Rectal smooth muscle tissue (tissue), 1 donor: ENCODE measurements around the gene ZGPAT.
A peak's percentile ranks its signal among the peaks of the same experiment; 100 is the strongest.
"Not testable (repeated sequence)": the region's sequence is repeated elsewhere in the genome, so short reads cannot be mapped to it uniquely, and the experiment has no call there.

Source experiments
- H3K27ac ChIP-seq: one replicate; pipeline ENCODE4 v1.7.0; 2013; ENCODE audit warnings: low read depth, low read length, inconsistent platforms
- H3K27me3 ChIP-seq: one replicate; pipeline ENCODE4 v1.7.0; 2013; ENCODE audit warnings: low read length; ENCODE audit not compliant: control insufficient read depth, insufficient read depth
- H3K36me3 ChIP-seq: one replicate; pipeline ENCODE4 v1.7.0; 2013; ENCODE audit warnings: low read length; ENCODE audit not compliant: control insufficient read depth, insufficient read depth
- H3K4me1 ChIP-seq: one replicate; pipeline ENCODE4 v1.7.0; 2013; ENCODE audit warnings: low read length; ENCODE audit not compliant: control insufficient read depth, insufficient read depth
- H3K4me3 ChIP-seq: one replicate; pipeline ENCODE4 v1.7.0; 2013; ENCODE audit warnings: low read length
- H3K9ac ChIP-seq: one replicate; pipeline ENCODE4 v1.7.0; 2013; ENCODE audit warnings: low read length

The ZGPAT gene

GRCh38 chr20:63730189-63730733, 22.4 kb downstream of the ZGPAT start:
- H3K36me3 ChIP-seq, H3K4me1 ChIP-seq, H3K4me3 ChIP-seq, H3K27ac ChIP-seq, H3K27me3 ChIP-seq, H3K9ac ChIP-seq: not testable (repeated sequence)

DNA sequence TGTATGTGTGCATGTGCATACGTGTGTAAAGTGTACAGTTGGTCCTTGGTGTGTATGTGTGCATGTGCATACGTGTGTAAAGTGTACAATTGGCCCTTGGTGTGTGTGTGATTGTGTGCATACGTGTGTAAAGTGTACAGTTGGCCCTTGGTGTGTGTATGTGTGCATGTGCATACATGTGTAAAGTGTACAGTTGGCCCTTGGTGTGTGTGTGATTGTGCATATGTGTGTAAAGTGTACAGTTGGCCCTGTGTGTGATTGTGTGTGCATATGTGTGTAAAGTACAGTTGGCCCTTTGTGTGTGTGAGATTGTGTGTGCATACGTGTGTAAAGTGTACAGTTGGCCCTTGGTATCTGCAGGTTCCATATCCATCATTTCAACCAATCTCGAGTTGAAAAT, 23.6 kb downstream of the ZGPAT start:
- H3K4me1 ChIP-seq, result no peaks in the 10 kb centered on the region

DNA sequence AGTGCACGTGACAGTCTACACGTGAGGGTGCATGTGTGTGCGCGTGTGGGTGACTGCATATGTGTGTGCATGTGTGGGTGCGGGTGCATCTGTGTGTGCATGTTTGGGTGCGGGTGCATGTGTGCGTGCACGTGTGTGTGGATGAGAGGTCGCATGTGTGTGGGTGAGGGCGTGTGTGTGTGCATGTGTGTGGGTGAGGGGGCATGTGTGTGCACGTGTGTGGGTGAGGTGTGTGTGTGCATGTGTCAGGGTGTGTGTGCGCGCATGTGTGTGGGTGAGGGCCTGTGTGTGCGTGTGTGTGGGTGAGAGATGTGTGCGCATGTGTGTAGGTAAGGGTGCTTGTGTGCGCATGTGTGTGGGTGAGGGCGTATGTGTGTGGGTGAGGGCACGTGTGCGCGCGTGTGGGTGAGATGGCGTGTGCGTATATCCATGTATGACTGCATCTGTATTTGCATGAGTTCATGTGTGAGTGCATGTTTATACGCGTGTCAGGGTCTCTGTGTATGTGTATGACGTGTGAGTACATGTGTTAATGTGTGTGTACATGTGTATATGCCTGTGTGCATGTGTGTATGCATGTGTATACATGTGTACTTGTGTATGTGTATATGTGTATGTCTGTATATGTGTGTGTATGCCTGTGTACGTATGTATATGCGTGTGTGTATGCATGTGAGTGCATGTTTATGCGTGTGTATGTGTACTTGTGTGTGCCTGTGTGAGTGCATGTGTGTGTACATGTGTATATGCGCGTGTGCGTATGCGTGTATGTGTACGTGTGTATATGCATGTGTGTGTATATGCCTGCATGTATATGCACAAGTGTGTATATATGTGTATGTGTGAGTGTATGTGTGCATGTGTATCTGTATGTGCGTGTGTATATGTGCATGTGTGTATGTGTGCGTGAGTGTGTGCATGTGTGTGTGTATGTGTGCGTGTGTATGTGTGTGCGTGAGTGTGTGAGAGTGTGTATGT, 24.6 kb downstream of the ZGPAT start:
- no peak overlapping the region for H3K27ac ChIP-seq
- no peaks in the 10 kb centered on the region for H3K4me1 ChIP-seq
- H3K9ac ChIP-seq, result no peak overlapping the region
- no peak overlapping the region for H3K4me3 ChIP-seq
- H3K27me3 ChIP-seq, result no peaks in the 10 kb centered on the region
- H3K36me3 ChIP-seq, result peaks cover 6% of the 10 kb centered on the region

More for the DNA sequence above, 23.6 kb downstream of the ZGPAT start:
- Histone ChIP-seq H3K9ac (no peak overlapping the region), H3K27ac (no peak overlapping the region), H3K4me3 (no peak overlapping the region), H3K36me3 (peaks cover 6% of the 10 kb centered on the region), H3K27me3 (no peaks in the 10 kb centered on the region)

DNA sequence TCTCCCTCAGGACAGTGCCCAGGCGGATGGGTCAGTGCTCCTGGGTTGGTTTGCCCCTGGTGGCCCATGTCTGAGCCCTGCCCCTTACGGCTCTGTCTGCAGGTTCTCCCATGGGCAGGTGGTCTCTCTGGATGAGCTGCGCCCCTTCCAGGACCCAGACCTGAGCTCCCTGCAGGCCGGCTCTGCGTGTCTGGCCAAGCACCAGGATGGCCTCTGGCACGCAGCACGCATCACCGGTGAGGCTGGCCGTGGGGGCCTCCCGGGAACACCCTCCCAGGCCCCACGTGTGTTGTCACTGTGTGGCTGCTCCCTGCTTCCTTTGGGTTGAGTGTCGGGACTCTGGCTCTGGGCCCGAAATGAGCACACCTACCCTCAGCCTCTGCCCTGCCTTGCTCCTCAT, 25.3 kb downstream of the ZGPAT start:
- no peak overlapping the region for H3K9ac ChIP-seq
- H3K27me3 ChIP-seq, result no peaks in the 10 kb centered on the region
- no peak overlapping the region for H3K27ac ChIP-seq
- peaks cover under 1% of the 10 kb centered on the region for H3K4me1 ChIP-seq
- no peak overlapping the region for H3K4me3 ChIP-seq
- peaks cover 6% of the 10 kb centered on the region for H3K36me3 ChIP-seq

DNA sequence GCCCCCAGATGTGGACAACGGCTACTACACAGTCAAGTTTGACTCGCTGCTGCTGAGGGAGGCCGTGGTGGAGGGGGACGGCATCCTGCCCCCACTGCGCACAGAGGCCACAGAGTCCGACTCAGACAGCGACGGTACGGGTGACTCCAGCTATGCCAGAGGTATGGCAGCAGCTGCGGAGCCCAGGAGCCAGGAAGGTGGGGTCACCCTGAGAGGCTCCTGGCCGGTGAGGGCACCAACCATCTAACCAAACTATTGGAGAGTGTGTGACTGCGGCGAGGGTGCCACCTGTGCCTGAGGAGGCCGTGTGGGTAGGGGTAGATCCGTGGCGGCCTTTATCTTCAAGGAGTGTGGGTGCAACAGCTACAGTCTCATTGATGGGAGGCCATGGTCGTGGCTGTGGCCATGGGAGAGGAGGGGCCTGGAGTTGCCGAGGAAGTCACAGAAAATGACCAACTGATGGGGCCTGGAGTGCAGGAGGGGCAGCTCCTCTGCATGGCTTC, 25.8 kb downstream of the ZGPAT start:
- no peak overlapping the region for H3K4me3 ChIP-seq
- peaks cover 5% of the 10 kb centered on the region for H3K4me1 ChIP-seq
- H3K27ac ChIP-seq, result no peak overlapping the region
- peaks cover 6% of the 10 kb centered on the region for H3K36me3 ChIP-seq
- no peak overlapping the region for H3K9ac ChIP-seq
- H3K27me3 ChIP-seq, result no peaks in the 10 kb centered on the region

DNA sequence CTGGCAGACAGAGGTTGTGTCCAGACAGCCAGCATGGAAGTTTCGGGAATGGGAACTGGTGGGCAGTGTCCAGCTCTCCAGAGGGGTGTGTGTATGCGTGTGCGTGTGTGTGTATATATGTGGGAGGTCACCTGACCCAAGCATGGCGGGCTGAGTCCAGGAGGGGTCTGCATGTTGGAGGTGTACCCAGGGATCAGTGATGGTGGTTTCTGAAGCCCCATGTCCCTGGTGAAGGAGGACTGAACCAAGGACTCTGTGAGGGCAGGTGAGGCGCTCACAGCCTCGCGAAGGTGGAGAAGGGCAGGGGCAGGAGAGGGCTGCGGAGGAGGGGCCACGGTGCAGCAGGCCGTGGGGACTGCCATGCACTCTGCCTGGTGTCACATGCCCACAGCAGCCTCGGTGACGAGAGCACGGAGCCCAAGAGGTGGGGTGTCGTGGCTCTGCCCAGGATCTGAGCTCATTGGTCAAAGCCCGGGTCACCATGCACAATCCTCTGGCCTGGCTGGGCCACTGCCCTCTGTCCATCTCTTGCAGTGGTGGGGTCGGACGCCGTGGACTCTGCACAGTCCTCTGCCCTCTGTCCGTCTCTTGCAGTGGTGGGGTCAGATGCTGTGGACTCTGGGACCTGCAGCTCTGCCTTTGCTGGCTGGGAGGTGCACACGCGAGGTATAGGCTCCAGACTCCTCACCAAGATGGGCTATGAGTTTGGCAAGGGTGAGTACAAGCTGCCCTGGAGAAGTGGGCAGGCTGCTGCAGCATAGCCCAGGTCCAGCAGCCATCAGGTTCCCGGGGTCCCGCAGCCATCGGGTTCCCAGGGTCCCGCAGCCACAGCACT, 26.5 kb downstream of the ZGPAT start:
- Histone ChIP-seq H3K4me3 (no peak overlapping the region), H3K9ac (no peak overlapping the region), H3K36me3 (peaks cover 6% of the 10 kb centered on the region), H3K27ac (no peak overlapping the region), H3K4me1 (peaks cover 5% of the 10 kb centered on the region), H3K27me3 (no peaks in the 10 kb centered on the region)

DNA sequence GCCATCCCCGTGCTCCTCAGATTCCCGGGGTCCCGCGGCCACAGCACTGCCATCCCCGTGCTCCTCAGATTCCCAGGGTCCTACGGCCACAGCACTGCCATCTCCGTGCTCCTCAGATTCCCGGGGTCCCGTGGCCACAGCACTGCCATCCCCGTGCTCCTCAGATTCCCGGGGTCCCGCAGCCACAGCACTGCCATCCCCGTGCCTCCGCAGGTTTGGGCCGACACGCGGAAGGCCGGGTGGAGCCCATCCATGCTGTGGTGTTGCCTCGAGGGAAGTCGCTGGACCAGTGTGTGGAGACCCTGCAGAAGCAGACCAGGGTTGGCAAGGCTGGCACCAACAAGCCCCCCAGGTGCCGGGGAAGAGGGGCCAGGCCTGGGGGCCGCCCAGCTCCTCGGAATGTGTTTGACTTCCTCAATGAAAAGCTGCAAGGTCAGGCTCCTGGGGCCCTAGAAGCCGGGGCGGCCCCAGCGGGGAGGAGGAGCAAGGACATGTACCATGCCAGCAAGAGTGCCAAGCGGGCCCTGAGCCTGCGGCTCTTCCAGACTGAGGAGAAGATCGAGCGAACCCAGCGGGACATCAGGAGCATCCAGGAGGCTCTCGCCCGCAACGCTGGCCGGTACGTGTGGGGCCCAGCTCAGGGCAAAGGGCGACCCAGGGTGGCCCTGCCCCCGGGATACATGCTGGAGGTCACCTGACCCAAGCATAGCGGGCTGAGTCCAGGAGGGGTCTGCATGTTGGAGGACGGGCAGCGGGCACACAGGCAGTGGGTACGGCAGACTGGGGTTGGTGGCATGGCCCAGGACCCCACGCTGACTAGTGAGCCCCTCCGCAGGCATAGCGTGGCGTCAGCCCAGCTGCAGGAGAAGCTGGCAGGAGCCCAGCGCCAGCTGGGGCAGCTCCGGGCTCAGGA, 27.4 kb downstream of the ZGPAT start:
- Histone ChIP-seq H3K4me3 (no peak overlapping the region), H3K4me1 (peaks cover 5% of the 10 kb centered on the region), H3K27ac (no peak overlapping the region), H3K9ac (no peak overlapping the region), H3K27me3 (no peaks in the 10 kb centered on the region), H3K36me3 (peaks cover 6% of the 10 kb centered on the region)

DNA sequence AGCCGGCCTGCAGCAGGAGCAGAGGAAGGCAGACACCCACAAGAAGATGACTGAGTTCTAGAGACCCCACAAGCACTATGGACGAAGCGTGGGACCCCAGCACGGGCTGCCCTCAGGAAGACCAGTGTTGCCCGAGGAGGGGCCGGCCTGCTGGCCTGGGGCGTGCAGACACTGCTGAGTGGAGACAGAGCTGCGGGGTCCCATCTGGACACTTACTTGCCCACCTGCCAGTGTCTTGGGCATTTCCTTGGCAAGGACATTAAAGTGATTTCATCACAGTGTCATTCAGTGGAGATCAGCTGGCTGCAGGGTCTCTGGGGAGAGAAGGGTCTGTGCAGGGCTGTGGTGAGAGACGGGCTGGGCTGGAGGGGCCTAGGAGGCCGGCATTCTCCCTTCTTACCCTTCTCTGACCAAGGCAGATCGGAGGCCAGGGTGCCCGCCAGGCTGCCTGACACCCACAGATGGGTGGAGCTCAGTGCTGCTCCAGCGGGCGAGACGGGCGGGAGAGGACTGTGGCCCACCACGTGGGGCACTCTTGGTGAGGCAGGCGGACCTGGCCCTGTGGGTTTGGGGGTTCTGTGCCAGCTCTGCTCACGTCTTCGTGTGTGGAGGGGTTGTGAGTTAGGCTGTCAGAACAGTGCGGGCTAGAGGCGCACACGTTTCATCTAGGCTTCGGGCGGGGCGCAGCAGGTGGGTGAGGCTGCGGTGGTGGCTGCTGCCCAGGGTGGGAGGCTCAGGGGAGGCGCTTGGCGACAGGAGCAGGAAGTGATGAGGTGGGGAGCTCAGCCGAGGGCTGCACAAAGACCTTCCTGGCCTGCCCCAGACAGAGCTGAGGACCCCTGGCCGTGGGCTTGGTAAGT, 28.2 kb downstream of the ZGPAT start, which contains the start of gene LIME1:
TSS of gene LIME1 (plus strand) at position 806 of the 860 bp plus-strand sequence. CDS start 886 bp downstream, outside the sequence.
- H3K9ac ChIP-seq, result no peak within 1 kb of the TSS

DNA sequence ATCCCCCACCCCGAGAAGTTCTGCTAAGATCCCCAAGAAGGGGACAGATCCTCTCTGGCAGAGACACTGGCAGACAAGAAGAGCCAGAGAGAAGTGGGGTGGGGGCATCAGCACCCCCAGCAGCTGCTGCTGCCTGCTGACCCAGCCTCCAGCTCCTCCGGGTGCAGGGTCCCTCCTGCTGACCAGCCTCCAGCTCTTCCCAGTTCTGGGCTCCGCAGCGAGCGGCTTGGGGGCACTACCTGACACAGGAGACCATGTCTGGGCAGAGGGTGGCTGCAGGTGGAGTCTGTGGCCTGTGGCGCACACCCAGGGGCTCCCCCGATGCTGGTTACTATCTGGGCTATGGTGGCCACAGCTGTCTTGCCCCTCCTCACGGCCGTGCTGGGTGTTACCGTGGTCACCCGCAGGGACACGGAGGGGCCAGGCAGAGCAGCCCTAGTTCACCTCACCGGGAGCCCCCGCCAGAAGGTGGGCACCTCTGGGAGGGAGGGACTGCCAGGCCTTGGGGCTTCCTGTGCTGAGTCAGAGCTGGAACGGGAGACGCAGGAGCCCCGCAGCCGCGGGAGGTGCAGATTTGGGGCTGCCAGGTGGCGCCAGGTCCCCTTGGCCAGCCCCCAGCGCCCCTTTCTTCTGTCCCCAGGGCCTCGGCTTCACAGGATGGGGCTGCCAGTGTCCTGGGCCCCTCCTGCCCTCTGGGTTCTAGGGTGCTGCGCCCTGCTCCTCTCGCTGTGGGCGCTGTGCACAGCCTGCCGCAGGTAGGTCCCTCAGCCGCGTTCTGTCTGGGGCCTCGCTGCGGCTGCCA, 29.3 kb downstream of the ZGPAT start:
- Histone ChIP-seq H3K36me3 (peaks cover 6% of the 10 kb centered on the region), H3K27ac (no peak overlapping the region), H3K27me3 (no peaks in the 10 kb centered on the region), H3K9ac (no peak overlapping the region), H3K4me1 (peaks cover 11% of the 10 kb centered on the region), H3K4me3 (peak overlapping the region; percentile 61)

More for the DNA sequence above, 28.2 kb downstream of the ZGPAT start, which contains the start of gene LIME1:
- Histone ChIP-seq H3K4me1 (peaks cover 6% of the 10 kb centered on the region), H3K27me3 (no peaks in the 10 kb centered on the region), H3K36me3 (peaks cover 6% of the 10 kb centered on the region), H3K4me3 (peak within 1 kb of the TSS; percentile 61), H3K27ac (no peak within 1 kb of the TSS)

GRCh38 chr20:63737695-63737944, 29.8 kb downstream of the ZGPAT start:
- H3K4me1 ChIP-seq, result peaks cover 11% of the 10 kb centered on the region
- no peaks in the 10 kb centered on the region for H3K27me3 ChIP-seq
- H3K36me3 ChIP-seq, result peaks cover 6% of the 10 kb centered on the region
- H3K4me3 ChIP-seq, result peak overlapping the region; percentile 61
- no peak overlapping the region for H3K27ac ChIP-seq
- H3K9ac ChIP-seq, result no peak overlapping the region
